HFFc6 (cell line): ENCODE results near the gene SHROOM2. TPM values are rescaled to one million over a fixed set of nuclear protein-coding genes. Genes with fewer than 3 reads are reported as not detected.
"Not testable (repeated sequence)": the region's sequence is repeated elsewhere in the genome, so short reads cannot be mapped to it uniquely, and the experiment has no call there.

Experiments used
- DNase-seq: peaks from one replicate; pipeline ENCODE4 v3.0.0-alpha.2; 2018
- H3K27ac Mint-ChIP-seq: 2 replicates; pipeline ENCODE4 v1.8.0; 2020; ENCODE audit warnings: mild to moderate bottlenecking, mixed read lengths
- H3K27me3 Mint-ChIP-seq: 2 replicates; pipeline ENCODE4 v1.8.0; 2021; ENCODE audit warnings: mild to moderate bottlenecking, moderate library complexity, mixed read lengths; ENCODE audit not compliant: insufficient read depth
- H3K36me3 Mint-ChIP-seq: 2 replicates; pipeline ENCODE4 v1.8.0; 2021; ENCODE audit warnings: low read depth, mixed read lengths
- H3K4me1 Mint-ChIP-seq: 2 replicates; pipeline ENCODE4 v1.8.0; 2020; ENCODE audit warnings: low read depth, mixed read lengths
- H3K4me3 Mint-ChIP-seq: 2 replicates; pipeline ENCODE4 v1.8.0; 2020; ENCODE audit warnings: mild to moderate bottlenecking, moderate library complexity, mixed read lengths
- H3K9me3 Mint-ChIP-seq: 2 replicates; pipeline ENCODE4 v1.8.0; 2020; ENCODE audit warnings: mild to moderate bottlenecking, mixed read lengths
- total RNA-seq, 6 experiments: library from RNA; stranded (reverse); fragmentation: NEBNext Ultra II Directional; extraction: Animal tissue kit (Norgen Biotek cat#: 25700); gene quantifications; 2 replicates in 1 of 6; 3 replicates in 5 of 6; pipeline ENCODE4 v1.2.3, GENCODE V29; 2021
- TF ChIP-seq, protein P1 (sequence below): fragments of 200-600 bp; sonication (generic); IDR thresholded peaks from 2 replicates; pipeline ENCODE4 v1.5.0; 2021; ENCODE audit warnings: antibody characterized with exemption, mild to moderate bottlenecking

Gene SHROOM2
- total RNA-seq, 6 experiments from 2014 or later, result 1.6 to 3.5 (median 2.9) TPM

DNA sequence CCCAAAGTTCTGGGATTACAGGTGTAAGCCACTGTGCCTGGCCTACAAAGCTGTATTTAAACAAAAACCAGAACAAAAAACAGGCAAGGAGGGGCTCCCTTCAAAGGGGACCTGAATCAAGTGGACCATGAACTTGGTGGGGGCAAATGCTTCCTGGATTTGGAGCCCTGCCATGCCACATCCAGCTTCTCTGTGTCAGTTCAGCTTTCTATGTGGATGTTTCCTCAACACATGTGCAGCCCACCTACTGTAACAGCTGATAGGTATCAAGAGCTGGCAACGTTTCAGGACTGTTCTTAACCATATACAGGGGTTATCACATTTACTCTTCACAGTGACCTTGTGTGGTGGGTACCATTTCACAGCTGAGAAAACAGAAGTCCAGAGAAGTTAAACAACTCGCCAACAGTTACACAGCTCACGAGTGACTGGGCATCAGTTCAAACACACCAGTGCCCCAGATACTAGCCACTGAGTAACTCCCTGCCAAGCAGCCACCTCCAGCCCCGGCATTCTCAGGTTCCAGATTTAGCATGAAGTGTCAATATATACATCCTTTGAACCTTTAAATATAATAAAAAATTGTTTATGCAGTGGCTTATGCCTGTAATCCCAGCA lies 28.1 kb upstream of the SHROOM2 start:
- Mint-ChIP-seq H3K9me3 (no peaks in the 10 kb centered on the region), H3K4me3 (no peak overlapping the region), H3K36me3 (no peaks in the 10 kb centered on the region), H3K4me1 (no peaks in the 10 kb centered on the region), H3K27me3 (peaks cover 8% of the 10 kb centered on the region), H3K27ac (no peak overlapping the region)
- TF ChIP-seq, protein P1, sequence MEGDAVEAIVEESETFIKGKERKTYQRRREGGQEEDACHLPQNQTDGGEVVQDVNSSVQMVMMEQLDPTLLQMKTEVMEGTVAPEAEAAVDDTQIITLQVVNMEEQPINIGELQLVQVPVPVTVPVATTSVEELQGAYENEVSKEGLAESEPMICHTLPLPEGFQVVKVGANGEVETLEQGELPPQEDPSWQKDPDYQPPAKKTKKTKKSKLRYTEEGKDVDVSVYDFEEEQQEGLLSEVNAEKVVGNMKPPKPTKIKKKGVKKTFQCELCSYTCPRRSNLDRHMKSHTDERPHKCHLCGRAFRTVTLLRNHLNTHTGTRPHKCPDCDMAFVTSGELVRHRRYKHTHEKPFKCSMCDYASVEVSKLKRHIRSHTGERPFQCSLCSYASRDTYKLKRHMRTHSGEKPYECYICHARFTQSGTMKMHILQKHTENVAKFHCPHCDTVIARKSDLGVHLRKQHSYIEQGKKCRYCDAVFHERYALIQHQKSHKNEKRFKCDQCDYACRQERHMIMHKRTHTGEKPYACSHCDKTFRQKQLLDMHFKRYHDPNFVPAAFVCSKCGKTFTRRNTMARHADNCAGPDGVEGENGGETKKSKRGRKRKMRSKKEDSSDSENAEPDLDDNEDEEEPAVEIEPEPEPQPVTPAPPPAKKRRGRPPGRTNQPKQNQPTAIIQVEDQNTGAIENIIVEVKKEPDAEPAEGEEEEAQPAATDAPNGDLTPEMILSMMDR, result no peak
- no peak for DNase-seq

DNA sequence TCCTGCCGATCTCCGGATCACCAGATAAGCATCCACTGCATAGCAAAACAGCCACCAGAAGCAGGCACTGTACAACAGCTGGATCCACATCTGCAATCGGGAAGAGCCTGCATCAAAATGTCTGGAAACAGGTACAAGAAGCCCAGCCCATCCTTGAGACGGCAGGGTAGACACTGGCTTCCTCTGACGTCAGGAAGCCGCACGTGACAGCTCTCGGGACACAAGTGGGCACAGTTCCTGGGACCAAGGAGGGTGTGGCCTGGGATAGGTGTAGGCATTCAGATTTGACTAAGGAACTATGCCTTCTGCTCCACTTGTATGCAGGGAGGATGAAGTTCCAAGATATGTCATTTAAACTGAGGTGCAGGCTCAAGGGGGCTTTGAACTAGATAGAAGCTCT lies 26.9 kb upstream of the SHROOM2 start:
- Mint-ChIP-seq H3K4me3 (no peak overlapping the region), H3K36me3 (no peaks in the 10 kb centered on the region), H3K9me3 (no peaks in the 10 kb centered on the region), H3K27ac (no peak overlapping the region), H3K27me3 (peaks cover 4% of the 10 kb centered on the region; the same call in 1 of the 2 replicates), H3K4me1 (no peaks in the 10 kb centered on the region)
- DNase-seq, result no peak
- TF ChIP-seq, protein P1, result no peak

DNA sequence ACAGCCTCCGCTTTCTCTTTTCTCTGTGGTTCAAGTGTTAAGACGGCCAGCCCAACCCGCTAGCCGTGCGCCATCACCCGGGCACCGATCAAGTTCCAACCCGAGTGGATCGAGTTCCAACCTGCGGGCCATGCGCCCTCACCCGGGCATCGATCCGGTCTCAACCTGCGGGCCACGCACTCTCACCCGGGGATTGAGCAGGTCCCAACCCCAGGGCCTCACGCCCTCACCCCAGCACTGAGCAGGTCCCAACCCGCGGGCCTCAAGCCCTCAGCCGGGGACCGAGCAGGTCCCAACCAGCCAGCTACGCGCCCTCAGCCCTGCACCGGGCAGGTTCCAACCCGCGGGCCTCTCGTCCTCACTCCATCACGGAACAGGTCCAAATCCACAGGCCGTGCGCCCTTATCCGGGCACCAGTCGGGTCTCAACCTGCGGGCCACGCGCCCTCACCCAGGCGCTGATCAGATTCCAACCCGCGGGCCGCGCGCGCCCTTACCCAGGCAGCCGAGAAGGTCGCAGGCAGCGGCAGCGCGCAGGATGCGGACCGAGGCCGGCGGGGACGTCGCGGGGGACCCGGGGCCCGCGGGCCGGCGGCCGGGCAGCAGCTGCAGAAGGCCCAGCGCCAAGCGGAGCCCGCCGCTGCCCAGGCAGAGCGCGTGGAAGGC lies 21.0 kb upstream of the SHROOM2 start:
- Mint-ChIP-seq H3K4me1 (no peaks in the 10 kb centered on the region), H3K36me3 (no peaks in the 10 kb centered on the region), H3K4me3 (no peak overlapping the region), H3K27me3 (peaks cover 5% of the 10 kb centered on the region; the same call in 1 of the 2 replicates), H3K9me3 (no peaks in the 10 kb centered on the region), H3K27ac (no peak overlapping the region)
- TF ChIP-seq, protein P1, result no peak
- DNase-seq, result no peak

DNA sequence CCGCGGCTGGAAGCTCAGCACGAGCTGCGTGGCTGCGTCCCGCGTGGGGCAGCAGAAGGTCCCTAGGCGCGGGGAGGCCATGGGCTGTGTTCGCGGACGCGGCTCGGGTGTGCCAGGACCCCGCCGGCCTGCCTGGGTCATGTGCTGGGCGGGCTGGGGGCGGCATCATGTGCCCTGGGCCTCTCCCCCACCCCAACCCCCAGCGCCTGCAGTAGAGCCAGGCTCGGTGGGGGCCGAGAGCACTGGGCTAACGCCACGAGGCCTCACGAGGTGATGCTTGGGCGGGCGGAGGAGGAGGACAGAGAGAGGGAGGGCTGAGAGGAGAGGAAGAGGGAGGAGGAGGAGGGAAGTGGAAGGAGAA lies 20.5 kb upstream of the SHROOM2 start, which contains the start of gene GPR143:
Gene GPR143, minus strand, starts transcription at position 111 of the 361 bp plus-strand sequence. Its CDS starts 30 bp downstream, at position 81.
- Mint-ChIP-seq H3K27me3 (peaks cover 6% of the 10 kb centered on the region), H3K4me1 (no peaks in the 10 kb centered on the region), H3K36me3 (no peaks in the 10 kb centered on the region), H3K9me3 (no peaks in the 10 kb centered on the region), H3K4me3 (no peak within 1 kb of the TSS), H3K27ac (no peak within 1 kb of the TSS)
- TF ChIP-seq, protein P1, result no peak
- DNase-seq, result no peak

DNA sequence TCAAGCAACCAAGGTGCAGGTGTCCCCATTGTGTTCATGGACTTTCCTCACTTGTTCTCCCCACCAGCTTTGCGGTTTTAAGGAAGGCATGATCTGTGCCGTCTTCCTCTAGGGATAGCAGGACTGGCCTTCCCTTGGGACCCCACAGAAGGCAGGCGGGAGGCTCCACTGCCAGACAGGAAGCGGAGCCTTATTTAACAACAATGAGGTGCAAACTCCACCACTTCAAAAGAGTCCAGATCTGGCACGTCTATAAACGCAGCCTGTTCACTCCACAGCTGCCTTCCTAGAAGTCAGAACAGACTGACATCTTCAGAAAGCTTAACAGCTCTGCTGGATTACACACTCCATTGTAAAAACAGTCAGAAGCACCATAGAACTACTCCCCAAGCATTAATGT lies 18.9 kb upstream of the SHROOM2 start:
- Mint-ChIP-seq H3K36me3 (no peaks in the 10 kb centered on the region), H3K27me3 (peaks cover 6% of the 10 kb centered on the region), H3K4me3 (no peak overlapping the region), H3K9me3 (no peaks in the 10 kb centered on the region), H3K4me1 (no peaks in the 10 kb centered on the region), H3K27ac (no peak overlapping the region)
- DNase-seq, result no peak
- TF ChIP-seq, protein P1, result no peak

DNA sequence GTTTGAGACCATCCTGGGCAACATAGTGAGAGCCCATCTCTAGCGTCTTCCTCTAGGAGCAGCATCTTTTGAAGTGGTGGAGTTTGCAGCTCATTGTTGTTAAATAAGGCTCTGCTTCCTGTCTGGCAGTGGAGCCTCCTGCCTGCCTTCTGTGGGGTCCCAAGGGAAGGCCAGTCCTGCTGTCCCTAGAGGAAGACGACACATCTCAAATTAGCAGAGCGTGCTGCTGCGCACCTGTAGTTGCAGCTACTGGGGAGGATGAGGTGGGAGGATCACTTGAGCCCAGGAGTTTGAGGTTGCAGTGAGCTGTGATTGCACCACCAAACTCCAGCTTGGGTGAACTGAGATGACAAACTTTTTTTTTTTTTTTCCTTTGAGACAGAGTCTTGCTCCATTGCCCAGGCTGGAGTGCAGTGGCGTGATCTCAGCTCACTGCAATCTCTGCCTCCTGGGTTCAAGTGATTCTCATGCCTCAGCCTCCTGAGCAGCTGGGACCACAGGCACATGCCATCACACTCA lies 17.8 kb upstream of the SHROOM2 start:
- H3K4me1 Mint-ChIP-seq, DNase-seq, H3K4me3 Mint-ChIP-seq, H3K36me3 Mint-ChIP-seq, H3K27me3 Mint-ChIP-seq, H3K27ac Mint-ChIP-seq, H3K9me3 Mint-ChIP-seq: not testable (repeated sequence)
